Measurements from ENCODE around the gene RCL1. TPM values are rescaled to one million over a fixed set of nuclear protein-coding genes. Genes with fewer than 3 reads are reported as not detected.

The RCL1 gene
- total and polyA plus RNA-seq, 2 of the 13 experiments (the other 11 are each of a cell fraction or from before 2014, with no cell fraction given), result 22.3 to 31.6 TPM

GRCh38 chr9:4829969-4830368, 37.2 kb downstream of the RCL1 start (continued):
- no peak for TF ChIP-seq ZNF616 (CRISPR knock-in tag; IDR thresholded peaks at IDR 0.05; ENCODE audit: low read depth)
- TF ChIP-seq ZNF841 (CRISPR knock-in tag; IDR thresholded peaks at IDR 0.05; ENCODE audit: borderline replicate concordance), result no peak
- TF ChIP-seq ZSCAN22 (CRISPR knock-in tag; IDR thresholded peaks at IDR 0.05), result no peak
- TF ChIP-seq NCOA5 (CRISPR knock-in tag; IDR thresholded peaks at IDR 0.05), result no peak

GRCh38 chr9:4830699-4831098, 38.0 kb downstream of the RCL1 start:
- intact Hi-C loops (cut with micrococcal nuclease; ENCODE audit: unreplicated experiment), result no loop called here
- CTCF ChIA-PET (ENCODE audit: low intra/inter-chr PET ratio, low total read pairs), result no interaction called here

More at GRCh38 chr9:4830699-4831098, 38.0 kb downstream of the RCL1 start:
- ATAC-seq (no peak), FAIRE-seq (no peak), DNase-seq (ENCODE audit: low spot score) (no peak)
- no peaks in the 10 kb centered on the region for H3K9me3 ChIP-seq (ENCODE audit: low read length)
- in situ Hi-C loops (cut with HindIII; ENCODE audit: extremely low pct_ligation_motif_present, low pct_unique_long_range_greater_than_20kb), result no loop called here
- no TSS peak for BruUV-seq (replicated peaks)
- peaks cover 82% of the 10 kb centered on the region for H3K4me1 ChIP-seq (ENCODE audit: insufficient read depth, low read length)
- H3K27me3 ChIP-seq (ENCODE audit: control insufficient read depth in 1 of 2, insufficient read depth in 2 of 2, low read length in 2 of 2), result no peaks in the 10 kb centered on the region
- 86% methylated on average over 5 of the region's 5 CpGs for WGBS (ENCODE audit: low lambda C conversion rate)
- POLR2A ChIA-PET, result interaction anchor here (1.2 to 4.0 kb wide), 2 partner anchors 8 to 38 kb away, joined by 5 to 25 read pairs; partner anchors contain the start of gene RCL1
- no peak overlapping the region for H3K4me2 ChIP-seq (ENCODE audit: low read depth, low read length)
- peaks cover 0 to 21% of the 10 kb centered on the region in 2 experiments; a peak in 3 of 5 replicates for H3K36me3 ChIP-seq (replicated peaks in 1 of 2; ENCODE audit: control insufficient read depth in 1 of 2, insufficient read depth in 2 of 2, low read length in 2 of 2)
- no peak for TF ChIP-seq SYNCRIP (IDR thresholded peaks at IDR 0.05; ENCODE audit: insufficient read depth, low read depth, low read length)
- TF ChIP-seq NCOA2 (CRISPR knock-in tag; IDR thresholded peaks at IDR 0.05), result no peak
- TF ChIP-seq TOE1 (CRISPR knock-in tag; IDR thresholded peaks at IDR 0.05), result no peak
- no peak for TF ChIP-seq HNF4G (IDR thresholded peaks at IDR 0.05; ENCODE audit: borderline replicate concordance, low read depth, low read length)
- no peak for TF ChIP-seq HNF4G (CRISPR knock-in tag; IDR thresholded peaks at IDR 0.05; ENCODE audit: borderline replicate concordance, low read depth)
- no peak for TF ChIP-seq ISX (CRISPR knock-in tag; conservative IDR thresholded peaks at IDR 0.05)
- no peak for TF ChIP-seq IRF1 (CRISPR knock-in tag; IDR thresholded peaks at IDR 0.05; ENCODE audit: low read depth)
- TF ChIP-seq ZMYM3 (CRISPR knock-in tag; IDR thresholded peaks at IDR 0.05), result no peak
- TF ChIP-seq HMGXB3 (CRISPR knock-in tag; IDR thresholded peaks at IDR 0.05; ENCODE audit: borderline replicate concordance), result no peak
- no peak for TF ChIP-seq HOXA3 (CRISPR knock-in tag; IDR thresholded peaks at IDR 0.05)
- no peak overlapping the region for H3K27ac ChIP-seq (ENCODE audit: extremely low read length, insufficient read depth, low read length)
- H2AFZ ChIP-seq (ENCODE audit: low read length), result no peak overlapping the region
- H3K79me2 ChIP-seq (ENCODE audit: insufficient read depth, low read length), result peaks cover 29% of the 10 kb centered on the region
- no peak overlapping the region for H3K4me3 ChIP-seq (replicated peaks in 1 of 3; ENCODE audit: insufficient read depth in 1 of 3, low read depth in 2 of 3, low read length in 3 of 3)
- H4K20me1 ChIP-seq (ENCODE audit: insufficient read depth, low read length), result no peaks in the 10 kb centered on the region
- H3K9ac ChIP-seq (ENCODE audit: insufficient read depth, low read depth, low read length), result no peak overlapping the region

Data from HepG2 (cell line).